ENCODE data around the gene SAPCD2. TPM values are rescaled to one million over a fixed set of nuclear protein-coding genes. Genes with fewer than 3 reads are reported as not detected.

SAPCD2 gene
- total RNA-seq, 2 experiments from 2014 or later, result 0.17 to 0.19 TPM

- Histone ChIP-seq H3K4me1 (ENCODE audit: insufficient read depth, low read length) (no peaks in the 10 kb centered on the region), H3K27me3 (ENCODE audit: control insufficient read depth in 1 of 2, insufficient read depth in 2 of 2, low read length in 2 of 2) (no peaks in the 10 kb centered on the region), H3K27ac (ENCODE audit: low read depth in 1 of 2, low read length in 2 of 2) (no peak overlapping the region), H3K4me3 (ENCODE audit: low read length) (no peak overlapping the region), H3K9me3 (ENCODE audit: control insufficient read depth in 1 of 2, insufficient read depth in 1 of 2, low read length in 2 of 2) (no peaks in the 10 kb centered on the region), H3K36me3 (ENCODE audit: insufficient read depth, low read length) (peaks cover 97% of the 10 kb centered on the region)
- Mint-ChIP-seq H3K36me3 (ENCODE audit: low read depth) (peaks cover 14% of the 10 kb centered on the region), H3K27me3 (no peaks in the 10 kb centered on the region), H3K4me3 (no peak overlapping the region), H3K4me1 (ENCODE audit: low read depth) (no peaks in the 10 kb centered on the region), H3K27ac (no peak overlapping the region), H3K9me3 (no peaks in the 10 kb centered on the region)
- ATAC-seq (ENCODE audit: poor library complexity) (no peak), DNase-seq (no peak)
- no peak for TF ChIP-seq CTCF (IDR thresholded peaks at IDR 0.05)
- intact Hi-C loops (cut with DNase I, micrococcal nuclease), result no loop called here
- CTCF ChIA-PET, result no interaction called here
- POLR2A ChIA-PET, result interaction anchor here (1.3 kb wide), 1 partner anchor 24 kb away, joined by 3 read pairs; no protein-coding TSS in a partner anchor
Observed at GRCh38 chr9:137105814-137106661, 35.7 kb upstream of the SAPCD2 start.

- Mint-ChIP-seq H3K27ac (no peak overlapping the region), H3K27me3 (no peaks in the 10 kb centered on the region), H3K4me3 (no peak overlapping the region), H3K4me1 (ENCODE audit: low read depth) (no peaks in the 10 kb centered on the region), H3K9me3 (no peaks in the 10 kb centered on the region), H3K36me3 (ENCODE audit: low read depth) (peaks cover 16% of the 10 kb centered on the region)
- ChIA-PET CTCF (no interaction called here), POLR2A (interaction anchor here (1.9 kb wide), 1 partner anchor 8 kb away, joined by 5 read pairs; no protein-coding TSS in a partner anchor)
- TF ChIP-seq CTCF (IDR thresholded peaks at IDR 0.05), result no peak
- DNase-seq, result no peak
- no peaks in the 10 kb centered on the region for H3K4me1 ChIP-seq (ENCODE audit: insufficient read depth, low read length)
- intact Hi-C loops (cut with DNase I, micrococcal nuclease), result no loop called here
- H3K36me3 ChIP-seq (ENCODE audit: insufficient read depth, low read length), result peaks cover 96% of the 10 kb centered on the region
- H3K27me3 ChIP-seq (ENCODE audit: control insufficient read depth in 1 of 2, insufficient read depth in 2 of 2, low read length in 2 of 2), result no peaks in the 10 kb centered on the region
- no peaks in the 10 kb centered on the region for H3K9me3 ChIP-seq (ENCODE audit: control insufficient read depth in 1 of 2, insufficient read depth in 1 of 2, low read length in 2 of 2)
- no peak overlapping the region for H3K4me3 ChIP-seq (ENCODE audit: low read length)
- no peak overlapping the region for H3K27ac ChIP-seq (ENCODE audit: low read depth in 1 of 2, low read length in 2 of 2)
- no peak for ATAC-seq (ENCODE audit: poor library complexity)
Observed at GRCh38 chr9:137103206-137103999, 33.0 kb upstream of the SAPCD2 start.

- H3K36me3 ChIP-seq (ENCODE audit: insufficient read depth, low read length), result peaks cover 69% of the 10 kb centered on the region
- Mint-ChIP-seq H3K9me3 (no peaks in the 10 kb centered on the region), H3K27me3 (no peaks in the 10 kb centered on the region), H3K27ac (peak overlapping the region; percentile 56), H3K4me1 (ENCODE audit: low read depth) (peaks cover 18% of the 10 kb centered on the region), H3K4me3 (peak overlapping the region; percentile 30), H3K36me3 (ENCODE audit: low read depth) (peaks cover 37% of the 10 kb centered on the region)
- no peak overlapping the region for H3K4me3 ChIP-seq (ENCODE audit: low read length)
- ChIA-PET CTCF (no interaction called here), POLR2A (no interaction called here)
- no peaks in the 10 kb centered on the region for H3K27me3 ChIP-seq (ENCODE audit: control insufficient read depth in 1 of 2, insufficient read depth in 2 of 2, low read length in 2 of 2)
- H3K9me3 ChIP-seq (ENCODE audit: control insufficient read depth in 1 of 2, insufficient read depth in 1 of 2, low read length in 2 of 2), result no peaks in the 10 kb centered on the region
- H3K4me1 ChIP-seq (ENCODE audit: insufficient read depth, low read length), result peaks cover 28% of the 10 kb centered on the region
- DNase-seq, result no peak
- TF ChIP-seq CTCF (IDR thresholded peaks at IDR 0.05), result no peak
- no peak for ATAC-seq (ENCODE audit: poor library complexity)
- intact Hi-C loops (cut with DNase I, micrococcal nuclease), result loop anchor here in 1 of 2 experiments (10.0 kb wide), 1 partner anchor 506 kb away; the partner anchor contains the start of gene ARRDC1
- no peak overlapping the region for H3K27ac ChIP-seq (ENCODE audit: low read depth in 1 of 2, low read length in 2 of 2)
Observed at GRCh38 chr9:137099231-137099630, 28.9 kb upstream of the SAPCD2 start.

All from CD4-positive, alpha-beta T cell (primary cell).